ENCODE measurements around the gene FRZB.
"Not testable (repeated sequence)": the region's sequence is repeated elsewhere in the genome, so short reads cannot be mapped to it uniquely, and the experiment has no call there.

FRZB gene

DNA sequence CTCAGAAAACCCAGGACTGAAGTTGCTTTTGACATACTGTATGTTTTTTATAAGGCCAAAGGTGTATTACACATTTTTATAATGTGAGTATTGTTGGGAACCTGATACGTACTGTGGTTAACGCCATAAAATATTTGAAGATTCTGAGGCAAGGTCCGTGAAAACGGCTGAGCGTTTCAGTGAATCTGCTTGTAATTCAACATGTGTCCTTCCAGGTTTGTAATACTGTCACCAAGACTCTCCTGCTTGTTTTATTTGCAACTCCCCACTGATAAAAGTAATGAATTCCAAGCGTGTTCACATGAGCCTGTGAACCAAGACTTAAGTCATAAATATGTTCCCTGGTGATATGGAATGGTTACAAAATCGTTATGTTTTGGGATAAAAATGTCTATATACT is 23.9 kb upstream of the FRZB start:
- no peak for DNase-seq

DNA sequence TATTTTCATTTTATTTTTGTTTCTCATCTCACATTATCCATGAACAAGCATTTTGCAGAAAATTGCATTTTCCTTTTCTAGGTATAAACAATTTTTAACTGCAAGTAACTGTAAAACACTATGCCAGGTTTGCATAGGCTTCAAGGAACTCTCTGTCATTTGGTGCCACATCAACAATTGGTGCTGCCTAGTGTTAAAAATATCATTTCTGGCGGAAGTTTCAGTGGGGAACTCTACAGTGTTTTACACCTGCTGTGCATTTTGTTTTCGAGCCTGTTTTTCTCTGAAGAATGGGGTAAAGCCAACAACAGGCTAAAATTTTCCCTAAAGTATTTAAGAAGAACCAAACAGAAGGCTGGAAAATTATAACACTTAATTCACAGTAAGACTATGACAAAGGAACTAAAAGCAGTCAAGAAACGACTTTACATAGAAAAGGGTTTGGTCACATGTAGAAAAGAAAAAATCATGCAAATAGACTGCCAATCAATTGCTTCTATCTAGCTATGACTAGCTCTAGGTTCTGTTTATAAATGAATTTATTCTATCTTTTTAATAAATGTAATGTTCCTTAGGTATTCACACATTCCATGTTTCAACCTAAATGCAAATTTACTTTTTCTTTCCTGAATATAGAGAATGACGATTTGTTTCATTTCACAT is 21.4 kb upstream of the FRZB start:
- DNase-seq: no peak

DNA sequence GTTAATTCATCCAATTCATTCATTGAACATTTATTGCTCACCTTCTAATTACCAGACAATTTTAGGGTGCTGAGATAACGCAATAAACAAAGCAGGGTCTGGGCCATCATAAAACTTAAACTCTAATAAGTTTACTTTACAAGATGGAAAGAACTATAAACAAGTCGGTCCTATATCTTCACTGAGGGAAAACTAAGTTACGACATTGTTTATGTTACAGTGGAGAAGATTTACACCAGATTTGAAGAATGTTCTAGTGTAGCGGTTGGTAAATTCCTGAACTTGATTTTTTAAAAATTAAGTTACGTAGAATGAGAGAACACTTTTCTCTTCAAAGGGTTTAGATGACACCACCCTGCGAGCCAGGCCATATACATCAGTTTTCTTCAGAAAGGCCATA is 20.7 kb upstream of the FRZB start:
- no peak for DNase-seq

DNA sequence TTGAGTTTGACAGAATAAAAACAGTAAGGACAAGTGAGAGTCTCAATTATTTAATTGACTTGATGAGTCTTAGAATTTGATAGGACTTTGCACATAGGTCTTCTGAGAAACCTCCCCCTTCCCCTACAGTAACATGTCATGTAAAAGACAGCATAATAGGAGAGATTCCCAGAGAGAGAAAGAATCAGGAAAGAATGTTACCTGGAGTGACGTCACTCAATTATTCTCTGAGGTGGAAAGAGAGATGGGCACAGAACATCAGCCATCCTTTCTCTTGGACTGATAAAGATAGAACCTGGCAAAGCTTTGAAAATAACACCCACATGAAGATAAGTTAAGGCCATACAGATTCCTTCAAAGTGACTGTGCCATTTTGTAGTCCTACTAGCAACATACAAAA is 19.3 kb upstream of the FRZB start:
- DNase-seq: no peak

DNA sequence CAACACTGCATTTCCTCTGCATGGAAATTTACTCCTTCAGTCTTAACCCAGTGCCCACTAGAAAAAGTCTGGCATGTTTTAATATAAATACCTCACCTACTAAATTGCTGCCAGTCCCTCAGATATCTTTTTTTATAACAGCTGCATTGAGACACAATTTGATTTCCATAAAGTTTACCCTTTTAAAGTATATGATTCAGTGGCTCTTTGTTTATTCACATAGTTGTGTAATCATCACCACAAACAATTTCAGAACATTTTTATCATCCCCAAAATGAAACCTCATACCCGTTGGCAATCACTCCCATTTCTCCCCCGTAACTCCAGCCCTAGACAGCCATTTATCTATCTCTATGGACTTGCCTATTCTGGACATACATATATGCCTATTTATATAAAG is 17.0 kb upstream of the FRZB start:
- no peak for DNase-seq

DNA sequence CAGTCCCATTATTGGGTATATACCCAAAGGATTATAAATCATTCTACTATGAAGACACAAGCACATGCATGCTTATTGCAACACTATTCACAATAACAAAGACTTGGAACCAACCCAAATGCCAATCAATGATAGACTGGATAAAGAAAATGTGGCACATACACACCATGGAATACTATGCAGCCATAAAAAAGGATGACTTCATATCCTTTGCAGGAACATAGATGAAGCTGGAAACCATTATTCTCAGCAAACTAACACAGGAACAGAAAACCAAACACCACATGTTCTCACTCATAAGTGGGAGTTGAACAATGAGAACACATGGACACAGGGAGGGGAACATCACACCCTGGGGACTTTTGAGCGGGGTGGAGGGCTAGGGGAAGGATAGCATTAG is 13.7 kb upstream of the FRZB start:
- not testable (repeated sequence) for DNase-seq

DNA sequence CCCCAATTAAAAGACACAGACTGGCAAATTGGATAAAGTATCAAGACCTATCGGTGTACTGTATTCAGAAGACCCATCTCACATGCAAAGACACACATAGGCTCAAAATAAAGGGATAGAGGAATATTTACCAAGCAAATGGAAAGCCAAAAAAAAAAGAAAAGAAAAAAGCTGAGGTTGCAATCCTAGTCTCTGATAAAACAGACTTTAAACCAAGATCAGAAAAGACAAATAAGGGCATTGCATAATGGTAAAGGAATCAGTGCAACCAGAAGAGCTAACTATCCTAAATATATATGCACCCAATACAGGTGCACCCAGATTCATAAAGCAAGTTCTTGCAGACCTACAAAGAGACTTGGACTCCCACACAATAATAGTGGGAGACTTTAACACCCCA is 10.2 kb upstream of the FRZB start:
- DNase-seq: not testable (repeated sequence)

DNA sequence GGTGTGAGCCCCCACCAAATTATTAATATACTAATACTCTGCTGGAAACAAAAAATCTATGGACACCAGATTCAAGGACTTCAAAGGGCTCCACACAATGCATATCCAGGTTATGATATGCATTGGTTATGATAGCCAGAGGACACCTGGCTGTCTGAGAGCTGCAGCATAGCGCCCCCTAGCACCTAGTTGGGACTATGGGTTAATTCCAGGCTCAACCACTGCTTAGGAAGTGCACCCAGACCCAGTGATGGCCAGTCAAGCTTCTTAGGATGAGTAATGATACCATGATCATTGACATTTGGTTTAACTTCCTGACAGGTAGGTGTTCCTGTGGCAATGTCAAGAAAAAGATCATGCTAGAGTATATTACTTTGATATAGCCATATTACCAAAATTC is 3.8 kb upstream of the FRZB start:
- DNase-seq: no peak

DNA sequence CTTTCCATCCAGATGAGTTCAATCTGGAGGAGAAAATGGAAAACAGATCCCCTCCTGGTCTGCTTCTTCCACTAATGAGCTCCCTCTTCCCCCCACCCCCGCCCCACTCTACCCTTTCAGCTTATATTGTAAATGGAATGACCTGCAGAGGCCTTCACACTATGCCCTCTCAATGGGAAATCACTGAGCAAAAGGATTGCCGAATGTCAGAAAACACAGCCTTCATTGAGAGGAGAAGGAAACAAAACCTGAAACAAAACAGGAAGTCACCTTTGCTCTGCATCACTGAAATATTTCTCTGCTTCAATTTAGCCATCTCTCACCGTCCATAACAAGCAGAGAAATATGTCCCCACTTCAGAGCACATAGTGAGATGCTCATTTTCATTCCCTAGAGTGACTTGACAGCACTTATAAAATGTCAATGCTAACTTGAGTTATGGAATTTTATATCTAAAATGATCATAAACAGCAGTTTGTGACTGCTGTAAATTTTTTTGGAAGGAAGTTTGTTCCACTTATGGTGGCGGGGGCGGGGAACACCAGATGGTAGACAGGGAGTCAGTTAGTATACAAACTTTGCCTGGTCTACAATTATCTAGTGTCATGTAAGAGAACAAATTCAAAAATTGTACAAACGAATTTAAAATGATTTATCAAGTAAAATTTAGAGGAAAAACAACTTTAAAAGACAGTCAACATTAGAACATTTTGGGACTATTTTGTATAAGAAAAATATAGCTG is 1.8 kb upstream of the FRZB start:
- DNase-seq: no peak

DNA sequence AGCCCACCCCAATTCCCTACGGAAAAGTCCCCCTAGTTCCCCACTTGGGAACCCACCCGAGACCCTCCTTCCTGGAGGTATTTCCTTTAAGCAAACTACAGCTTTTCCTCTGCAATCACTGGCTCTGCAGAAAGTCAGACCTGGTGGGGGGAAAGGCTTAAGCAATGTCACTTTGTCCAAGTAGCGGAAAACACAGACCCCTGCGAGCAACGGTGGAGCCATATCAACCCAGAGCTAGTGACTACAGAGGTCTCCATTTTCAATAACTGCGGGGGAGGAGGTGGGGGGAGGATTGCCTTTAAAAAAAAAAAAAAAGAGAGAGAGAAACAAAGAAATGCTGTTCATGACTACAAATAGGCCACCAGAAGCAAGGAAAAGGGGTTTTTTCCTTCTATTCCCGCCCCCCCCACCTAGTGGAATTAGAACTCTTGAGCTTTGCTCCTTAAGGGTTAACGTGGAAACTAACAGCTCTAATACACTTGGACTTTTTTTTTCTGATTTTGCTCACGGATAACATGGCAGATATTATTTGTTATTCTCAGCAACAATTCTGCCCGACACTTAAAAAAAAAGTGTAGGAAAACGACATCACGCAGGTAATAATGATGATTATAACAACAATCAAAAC is 1.1 kb upstream of the FRZB start:
- no peak for DNase-seq

DNA sequence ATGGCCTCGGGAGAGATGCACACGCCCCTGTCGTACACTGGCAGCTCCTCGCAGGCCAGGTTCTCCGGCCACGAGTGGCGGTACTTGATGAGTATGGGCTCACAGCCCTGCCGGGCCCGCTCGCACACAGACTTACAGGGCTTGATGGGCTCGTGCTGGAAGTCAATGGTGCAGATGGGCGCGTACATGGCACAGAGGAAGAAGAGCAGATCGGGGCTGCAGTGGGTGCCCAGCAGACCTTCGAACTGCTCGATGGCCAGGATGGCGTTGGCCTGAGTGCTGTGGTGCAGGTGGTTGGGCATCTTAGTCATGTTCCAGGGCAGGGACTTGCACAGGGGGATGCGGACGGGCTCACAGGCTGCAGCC is 359 bp downstream of the FRZB start:
- DNase-seq: no peak

DNA sequence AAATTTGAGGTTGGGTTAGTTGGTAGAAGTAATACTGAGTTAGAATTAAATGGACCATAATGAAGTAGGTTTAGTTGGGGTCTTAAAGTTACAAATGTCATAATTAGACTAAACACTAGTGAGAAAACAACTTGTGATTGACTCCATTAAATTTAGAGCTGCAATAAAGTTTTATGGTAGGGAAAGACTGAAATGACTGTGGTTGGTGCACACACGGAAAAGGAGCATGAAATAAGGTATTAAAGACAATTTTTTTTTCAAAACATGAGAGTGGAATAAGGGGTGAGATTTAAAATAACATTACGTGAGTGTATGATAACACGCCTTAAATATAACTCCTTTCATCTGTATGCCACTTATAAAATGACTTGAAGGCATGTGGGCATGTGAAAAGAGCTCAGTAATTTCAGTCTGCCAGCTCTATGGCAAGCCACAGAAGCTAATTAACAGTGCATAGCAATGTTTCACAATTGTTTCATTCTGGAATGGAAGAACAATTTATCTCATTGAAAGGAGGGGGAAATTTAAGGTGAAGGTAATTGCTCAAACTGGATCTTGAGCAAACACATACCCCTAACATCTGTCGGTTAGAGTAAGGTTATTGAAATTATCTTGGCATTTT is 1.4 kb downstream of the FRZB start:
- no peak for DNase-seq

DNA sequence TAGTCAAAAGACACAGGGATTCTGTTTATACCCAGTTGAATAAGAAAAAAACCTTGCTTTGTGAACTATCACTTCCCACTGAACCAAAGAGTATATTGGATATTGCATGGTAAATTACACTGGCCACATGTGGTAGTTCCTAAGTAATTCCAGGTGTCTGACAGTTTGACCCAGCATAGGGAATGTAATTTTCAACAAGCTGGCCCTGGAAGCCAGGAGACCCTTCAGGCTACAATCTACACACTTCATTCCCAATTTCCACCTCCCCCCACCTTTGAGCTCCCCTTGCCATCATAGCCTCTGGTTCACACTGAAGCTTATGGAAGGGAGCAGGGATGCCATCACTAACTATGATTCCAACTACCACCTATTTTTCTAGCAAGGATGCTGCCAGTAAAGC is 2.8 kb downstream of the FRZB start:
- DNase-seq: no peak

DNA sequence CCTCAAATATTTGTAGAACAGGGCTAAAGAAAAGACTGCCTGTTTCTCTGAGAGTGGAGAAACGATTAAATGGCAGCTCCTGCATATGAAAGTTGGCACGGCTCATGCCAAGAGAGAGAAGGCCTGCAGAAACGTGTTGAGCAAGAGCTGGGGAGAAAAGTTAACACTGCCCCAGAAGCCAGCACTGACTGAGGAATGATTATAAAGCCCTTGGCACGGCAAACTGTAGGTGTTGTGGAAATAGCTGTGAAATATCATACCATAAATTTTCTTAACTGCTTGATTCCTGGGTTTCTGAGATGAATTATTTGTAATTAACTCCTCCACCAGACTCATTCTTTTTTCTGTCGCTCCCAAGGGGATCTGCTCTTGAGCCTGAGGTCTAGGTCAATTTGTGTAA is 4.3 kb downstream of the FRZB start:
- DNase-seq: no peak

DNA sequence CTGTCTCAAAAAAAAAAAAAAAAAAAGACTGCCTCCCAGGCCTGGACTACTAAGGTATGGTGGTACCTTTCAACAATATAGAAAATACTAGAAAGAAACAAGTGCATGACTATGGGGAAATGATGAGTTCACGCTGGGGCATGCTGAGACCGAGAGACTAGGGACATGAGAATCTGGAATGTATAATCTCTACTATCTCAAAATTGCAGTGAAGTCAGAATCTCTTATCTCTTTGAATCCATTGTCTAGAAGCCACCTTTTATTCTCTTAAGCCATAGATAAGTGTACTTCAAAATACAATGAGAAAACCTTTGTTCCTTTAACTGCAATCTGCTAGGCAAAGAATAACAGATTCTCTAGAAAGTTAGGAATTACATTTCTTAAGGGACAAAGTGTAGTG is 5.6 kb downstream of the FRZB start:
- no peak for DNase-seq

DNA sequence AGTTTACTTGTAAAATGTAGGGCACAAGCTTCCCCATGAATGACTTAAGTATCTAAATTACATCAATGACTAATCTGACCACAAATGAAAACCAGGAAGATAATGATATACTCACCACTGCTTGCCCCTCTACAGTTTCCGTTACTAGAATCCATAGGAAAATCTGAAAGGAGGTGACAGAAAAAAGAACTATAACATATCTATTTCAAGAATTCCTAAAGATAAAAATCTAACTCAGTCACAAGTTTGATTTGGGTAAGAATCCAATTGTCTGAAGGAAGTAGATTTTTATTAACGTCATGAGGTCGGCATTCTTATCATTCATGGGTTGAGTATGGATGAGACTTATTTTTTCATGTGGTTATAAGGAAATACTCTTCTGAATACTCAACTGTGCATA is 7.8 kb downstream of the FRZB start:
- no peak for DNase-seq

DNA sequence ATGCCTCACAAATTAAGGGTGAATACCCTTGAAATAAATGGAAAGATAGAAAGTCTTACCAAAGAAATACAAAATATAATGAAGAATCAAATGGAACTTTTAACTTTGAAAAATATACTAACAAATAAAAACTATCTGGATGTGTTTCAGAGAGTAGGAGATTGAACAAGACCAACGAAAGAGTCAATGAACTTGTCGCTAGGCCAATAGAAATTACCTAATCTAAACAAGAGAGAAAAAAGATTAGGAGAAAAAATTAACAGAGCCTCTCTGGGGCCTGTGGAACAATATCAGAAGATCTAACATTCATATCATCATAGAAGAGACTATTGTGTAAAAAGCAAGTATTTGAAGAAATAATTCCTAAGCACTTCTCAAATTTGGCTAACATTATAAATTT is 11.1 kb downstream of the FRZB start:
- no peak for DNase-seq

DNA sequence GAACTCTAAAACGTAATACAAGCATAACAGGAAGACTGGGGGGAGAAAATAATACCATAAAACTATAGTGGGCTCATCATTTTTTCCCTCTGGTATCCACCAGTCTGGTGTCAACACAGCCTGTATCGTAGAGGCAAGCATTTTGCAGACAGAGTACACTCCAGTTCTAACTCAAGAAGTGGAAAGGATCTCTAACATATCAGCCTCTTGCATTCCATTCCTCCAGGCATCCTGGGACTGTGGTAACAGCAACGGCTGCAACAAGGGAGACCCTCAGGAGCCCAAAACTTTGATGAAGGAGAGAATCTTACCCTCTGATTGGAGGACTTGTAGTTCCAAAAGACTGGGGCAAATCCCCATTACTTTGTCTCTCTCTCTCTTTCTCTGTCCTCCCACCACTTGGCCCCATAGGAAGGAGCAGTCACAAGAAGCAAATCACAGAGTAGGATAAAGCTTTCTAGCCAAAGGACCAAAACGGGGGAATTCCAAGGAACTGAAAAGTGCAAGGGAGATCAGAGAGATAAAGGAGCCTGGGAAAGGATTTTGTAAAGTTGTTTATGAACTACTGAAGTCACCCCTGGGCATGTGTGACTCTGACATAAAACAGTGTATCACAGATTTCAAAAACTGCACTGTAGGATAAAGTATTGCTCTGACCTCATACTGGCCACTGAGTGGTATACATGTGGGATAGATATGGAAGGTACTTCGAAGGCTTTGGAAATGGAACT is 11.9 kb downstream of the FRZB start:
- DNase-seq: no peak

DNA sequence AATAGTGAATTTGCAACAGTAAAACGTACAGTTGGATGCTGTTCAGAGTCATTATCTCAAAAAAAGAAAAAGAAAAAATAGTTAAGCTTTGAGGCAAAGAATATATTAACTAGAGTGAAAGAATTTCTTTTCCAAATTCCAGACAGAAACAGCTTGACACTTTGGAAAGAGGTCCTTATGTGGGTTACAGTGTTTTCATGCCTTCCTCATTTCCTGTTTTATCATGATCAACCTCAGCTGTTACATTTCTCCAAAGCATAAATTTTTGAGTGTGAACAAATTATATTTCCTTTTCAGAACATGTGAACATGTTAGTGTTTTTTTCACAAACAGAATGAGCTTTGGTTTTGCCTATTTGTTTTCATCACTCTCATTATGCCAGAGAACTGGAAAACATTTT is 13.6 kb downstream of the FRZB start:
- no peak for DNase-seq

DNA sequence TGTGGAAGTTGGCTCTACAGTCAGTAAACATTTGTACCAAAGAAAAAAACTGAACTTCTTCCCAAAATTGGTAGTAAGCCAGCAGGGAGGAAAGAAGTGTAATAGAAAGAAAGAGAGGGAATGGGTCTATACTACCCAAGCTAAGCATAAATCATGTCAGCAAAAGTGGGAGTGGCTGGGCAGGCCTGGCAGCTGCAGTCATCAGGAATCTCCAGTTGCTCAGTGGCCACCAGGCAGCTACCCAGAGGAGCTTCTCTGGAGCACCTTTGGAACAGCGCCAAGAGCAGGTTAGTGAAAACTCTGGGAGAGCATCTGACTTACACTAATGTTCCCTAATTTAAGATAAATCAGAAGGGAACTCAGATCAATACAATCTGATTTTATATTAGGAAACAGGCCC is 14.3 kb downstream of the FRZB start:
- DNase-seq: no peak

DNA sequence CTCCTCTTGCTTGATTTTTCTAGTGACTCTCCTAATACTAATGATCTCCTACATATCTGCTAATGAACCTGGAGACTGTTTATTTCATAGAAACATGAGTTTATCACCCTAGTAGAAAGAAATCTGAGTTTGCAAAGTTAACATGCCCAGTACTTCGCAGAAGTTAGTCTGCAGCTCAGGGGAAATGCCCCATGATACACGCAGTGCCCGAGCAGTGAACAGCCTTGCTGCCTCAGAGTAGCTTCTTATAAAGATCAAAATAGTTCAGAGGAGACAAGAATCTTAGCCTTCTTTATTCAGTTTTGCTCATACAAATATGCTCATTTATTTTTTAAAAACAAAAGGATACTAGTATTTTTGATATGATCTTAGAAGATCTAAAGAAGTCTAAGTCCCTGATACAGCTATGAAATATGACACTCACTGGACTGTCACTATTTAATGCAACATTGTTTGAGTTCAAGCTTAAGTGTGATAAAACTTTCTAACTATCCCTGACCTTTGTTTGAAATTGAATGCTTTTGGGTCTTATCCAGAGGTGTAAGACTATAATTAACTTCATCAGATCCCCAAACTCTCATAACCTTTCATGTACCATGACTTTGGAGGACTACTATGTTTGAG is 20.5 kb downstream of the FRZB start:
- no peak for DNase-seq

DNA sequence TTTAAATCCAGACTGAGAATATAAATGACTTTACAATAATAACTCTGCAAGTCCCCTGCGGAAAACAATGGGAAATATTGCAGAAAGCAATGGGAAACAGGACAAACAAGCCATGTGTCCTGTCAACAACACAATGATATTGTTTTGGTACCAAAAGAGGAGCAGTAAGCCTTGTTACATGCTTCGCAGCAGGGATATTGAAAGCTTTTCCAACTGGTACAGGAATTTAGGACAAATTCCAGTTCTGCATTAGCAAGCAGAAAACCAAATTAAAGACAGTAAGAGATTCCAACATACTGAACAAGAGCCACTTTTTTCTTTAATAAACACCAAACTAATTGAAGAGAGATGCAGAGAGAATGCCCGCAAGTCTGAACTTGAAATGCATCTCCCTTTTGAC is 30.0 kb downstream of the FRZB start:
- no peak for DNase-seq

DNA sequence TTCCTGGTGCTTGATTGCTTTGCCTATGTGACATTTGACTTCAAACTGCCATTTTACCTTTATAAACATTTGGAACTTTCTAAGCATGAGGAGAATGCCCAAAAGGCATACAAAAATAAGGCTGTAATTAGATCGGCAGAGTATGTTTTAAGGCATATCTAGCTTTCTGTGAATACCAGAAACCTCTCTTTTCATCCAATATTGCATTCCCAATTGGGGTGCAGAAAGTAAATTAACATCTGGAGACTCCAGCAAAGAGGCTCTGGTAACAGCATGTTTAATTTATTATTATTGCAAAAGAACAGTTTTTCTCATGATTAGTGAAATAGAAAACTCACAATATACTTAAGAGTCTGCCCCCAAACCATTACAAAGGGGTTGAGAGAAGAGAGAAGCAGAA is 32.1 kb downstream of the FRZB start:
- no peak for DNase-seq
